ENCODE results near the gene SORBS2.
"Not testable (repeated sequence)": the region's sequence is repeated elsewhere in the genome, so short reads cannot be mapped to it uniquely, and the experiment has no call there.

The SORBS2 gene

DNA sequence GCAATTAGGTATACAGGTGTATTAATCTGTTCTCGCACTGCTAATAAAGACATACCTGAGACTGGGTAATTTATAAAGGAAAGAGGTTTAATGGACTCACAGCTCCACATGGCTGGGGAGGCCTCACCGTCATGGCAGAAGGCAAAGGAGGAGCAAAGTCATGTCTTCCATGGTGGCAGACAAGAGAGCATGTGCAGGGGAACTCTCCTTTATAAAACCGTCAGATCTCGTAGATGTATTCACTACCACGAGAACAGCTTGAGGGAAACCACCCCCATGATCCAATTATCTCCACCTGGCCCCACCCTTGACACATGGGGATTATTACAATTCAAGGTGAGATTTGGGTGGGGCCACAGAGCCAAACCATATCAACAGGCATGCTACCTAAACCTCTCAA is 97.5 kb downstream of the SORBS2 start:
- DNase-seq (ENCODE audit: low read depth), result not testable (repeated sequence)

DNA sequence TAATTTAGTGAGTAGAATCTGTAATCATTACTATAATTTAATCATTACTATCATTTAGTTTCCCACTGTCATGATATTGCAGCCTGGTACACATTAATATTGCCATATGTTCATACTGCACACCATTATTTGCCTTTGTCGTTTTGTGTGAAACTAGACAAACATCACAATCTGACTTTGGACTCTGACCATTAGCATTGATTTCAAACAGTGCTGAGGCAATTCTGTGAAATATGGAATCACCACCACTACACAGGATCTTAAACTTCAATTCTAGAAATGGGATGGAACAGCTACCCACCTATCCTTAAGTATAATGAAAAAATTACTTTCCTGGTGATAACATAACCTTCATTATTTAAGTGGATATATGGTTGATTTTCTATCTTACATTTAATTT is 98.3 kb downstream of the SORBS2 start:
- DNase-seq (ENCODE audit: low read depth), result no peak

DNA sequence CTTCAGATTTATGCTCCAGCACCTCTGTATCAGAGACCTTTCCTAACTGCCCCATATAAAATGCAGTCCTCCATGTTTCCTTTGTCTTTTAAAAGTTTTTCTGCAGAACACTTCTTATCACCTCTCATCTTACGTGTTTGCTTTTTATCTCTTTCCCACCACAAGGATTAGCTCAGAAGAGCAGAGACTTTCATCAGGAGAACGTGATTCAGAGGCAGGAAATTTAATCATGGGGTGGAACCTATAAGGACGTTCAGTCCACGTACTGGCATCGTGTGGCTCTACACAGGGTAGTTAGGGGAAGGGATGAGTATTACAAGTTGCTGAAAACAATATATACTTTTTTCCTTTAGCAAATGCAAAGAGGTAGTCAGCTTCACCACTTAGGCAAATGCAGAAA is 98.7 kb downstream of the SORBS2 start:
- no peak for DNase-seq (ENCODE audit: low read depth)

DNA sequence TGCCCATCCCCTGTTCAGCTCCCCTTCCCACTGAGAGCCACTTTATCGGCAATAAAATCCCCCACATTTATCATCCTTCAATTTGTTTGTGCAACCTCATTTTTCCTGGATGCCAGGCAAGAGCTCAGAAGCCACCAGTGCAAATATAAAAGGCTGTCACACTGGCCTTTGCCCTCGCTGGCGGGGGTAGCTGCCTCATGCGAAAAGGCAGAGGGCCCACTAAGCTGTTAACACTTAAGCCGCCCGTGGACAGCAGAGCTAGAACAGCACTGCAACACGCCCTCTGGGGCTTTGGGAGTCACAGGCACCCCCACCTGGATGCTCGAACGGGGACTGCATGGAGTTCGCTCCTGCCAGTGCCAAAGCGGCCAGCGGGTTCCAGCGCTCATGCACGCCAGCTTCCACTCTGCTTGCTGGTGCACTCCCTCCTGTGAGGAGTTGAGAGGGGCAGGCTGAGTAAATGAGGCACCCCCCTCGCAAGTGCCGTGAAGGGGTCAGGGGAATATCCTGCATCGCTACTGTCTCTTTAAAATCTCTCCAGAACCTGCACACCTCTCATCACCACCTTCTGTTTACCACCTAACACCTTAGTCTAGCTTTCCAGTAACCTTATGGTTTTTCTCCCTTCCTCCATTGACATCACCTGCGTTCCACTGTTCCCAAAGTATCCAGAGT is 99.5 kb downstream of the SORBS2 start:
- DNase-seq (ENCODE audit: low read depth), result no peak

DNA sequence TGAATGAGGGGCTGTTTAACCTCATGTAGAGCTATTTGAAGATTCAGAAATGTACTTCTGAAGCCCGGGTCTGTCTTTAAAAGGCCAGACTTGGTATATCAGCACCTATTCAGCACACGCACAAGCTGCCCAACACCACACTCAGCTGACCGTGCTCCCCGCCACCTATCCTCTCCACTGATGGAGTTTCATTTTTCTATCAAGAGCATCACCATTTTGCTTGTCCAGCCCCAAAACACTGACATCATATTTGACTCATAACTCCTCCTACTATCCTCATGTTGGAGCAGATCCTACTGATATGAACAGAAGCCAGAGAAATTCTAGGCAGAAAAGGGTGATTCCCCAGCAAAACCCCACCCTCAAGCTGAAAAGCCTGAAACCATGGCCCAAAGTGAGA is 100.3 kb downstream of the SORBS2 start:
- DNase-seq (ENCODE audit: low read depth), result no peak

DNA sequence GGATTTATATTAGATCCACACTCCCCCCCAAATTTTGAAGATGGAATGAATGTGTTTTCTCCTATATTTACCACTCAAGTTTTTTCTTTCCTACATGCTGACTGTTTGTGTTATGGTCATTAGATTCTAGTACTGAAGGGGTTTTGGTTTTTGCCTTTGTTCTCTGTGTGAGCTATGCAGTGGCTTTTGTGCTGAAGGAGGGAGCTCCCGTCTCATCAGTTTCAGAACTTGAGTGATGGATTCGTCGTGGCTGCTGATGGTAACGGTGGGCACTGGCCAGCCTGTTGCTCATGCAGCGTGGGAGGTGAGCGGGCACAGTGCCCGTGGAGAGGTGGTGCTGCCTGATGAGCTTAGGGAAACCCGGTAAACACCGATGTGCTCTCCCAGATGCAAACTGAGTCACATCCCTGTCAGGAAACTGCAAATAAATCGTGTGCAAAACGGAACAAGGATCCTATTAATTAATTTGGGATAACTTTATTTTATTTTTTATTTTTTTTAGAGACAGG is 101.5 kb downstream of the SORBS2 start:
- no peak for DNase-seq (ENCODE audit: low read depth)

DNA sequence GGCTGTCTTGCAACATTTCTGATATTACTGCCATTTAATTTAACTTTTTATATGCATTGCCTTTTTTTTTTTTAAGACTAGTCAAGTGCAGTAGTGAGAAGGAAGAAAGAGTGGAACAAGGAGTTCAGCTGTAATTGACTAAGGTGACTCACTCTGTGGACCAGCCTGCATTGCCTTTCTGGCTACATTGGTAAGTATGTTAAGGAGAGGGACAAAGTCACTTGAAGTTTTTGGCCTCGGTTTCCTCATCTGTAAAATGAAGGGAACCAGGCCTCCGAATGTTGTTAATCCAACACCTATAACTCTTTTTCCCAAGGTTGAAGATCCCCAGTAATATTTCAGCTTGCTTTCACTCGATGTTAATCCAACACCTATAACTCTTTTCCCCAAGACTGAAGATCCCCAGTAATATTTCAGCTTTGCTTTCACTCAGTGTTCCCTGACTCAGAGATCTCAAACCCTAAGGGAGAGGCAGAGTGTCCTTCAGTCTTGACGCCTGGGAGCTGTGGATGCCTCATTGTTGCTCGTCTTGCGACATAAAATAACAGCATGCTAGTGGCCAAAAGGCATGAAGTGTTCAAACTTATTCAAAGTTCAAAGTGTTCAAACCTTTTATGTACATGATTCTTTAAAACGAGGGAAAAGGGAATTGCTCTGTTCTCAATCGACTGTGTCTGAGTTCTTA is 102.0 kb downstream of the SORBS2 start:
- no peak for DNase-seq (ENCODE audit: low read depth)

DNA sequence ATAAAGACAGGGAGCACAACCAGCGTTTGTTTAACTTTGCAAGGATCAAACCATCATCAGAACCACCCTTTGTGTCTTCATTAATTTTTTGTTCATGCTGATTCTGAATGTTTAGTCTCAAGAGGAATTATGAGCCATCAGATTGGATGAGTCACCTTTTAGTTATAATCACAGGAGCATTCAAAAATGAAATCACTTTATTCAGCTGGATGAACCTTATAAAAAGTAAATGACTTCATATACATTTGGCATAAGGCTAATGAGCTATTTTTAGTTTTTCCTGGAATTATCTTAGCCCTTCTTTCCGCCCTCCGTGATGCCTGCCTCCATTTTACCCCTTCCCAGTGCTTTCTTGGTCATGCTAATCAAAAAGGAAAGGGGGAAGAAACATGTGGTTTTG is 103.6 kb downstream of the SORBS2 start:
- no peak for DNase-seq (ENCODE audit: low read depth)

DNA sequence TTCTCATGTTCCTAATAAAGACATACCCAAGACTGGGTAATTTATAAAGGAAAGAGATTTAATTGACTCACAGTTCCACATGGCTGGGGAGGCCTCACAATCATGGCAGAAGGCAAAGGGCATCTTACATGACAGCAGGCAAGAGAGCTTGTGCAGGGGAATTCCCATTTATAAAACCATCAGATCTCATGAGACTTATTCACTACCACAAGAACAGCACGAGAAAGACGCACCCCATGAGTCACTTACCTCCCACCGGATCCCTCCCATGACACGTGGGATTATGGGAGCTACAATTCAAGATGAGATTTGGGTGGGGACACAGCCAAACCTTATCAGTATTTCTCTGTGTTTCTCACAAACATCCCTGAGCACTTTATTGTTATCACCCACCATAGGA is 104.4 kb downstream of the SORBS2 start:
- not testable (repeated sequence) for DNase-seq (ENCODE audit: low read depth)

DNA sequence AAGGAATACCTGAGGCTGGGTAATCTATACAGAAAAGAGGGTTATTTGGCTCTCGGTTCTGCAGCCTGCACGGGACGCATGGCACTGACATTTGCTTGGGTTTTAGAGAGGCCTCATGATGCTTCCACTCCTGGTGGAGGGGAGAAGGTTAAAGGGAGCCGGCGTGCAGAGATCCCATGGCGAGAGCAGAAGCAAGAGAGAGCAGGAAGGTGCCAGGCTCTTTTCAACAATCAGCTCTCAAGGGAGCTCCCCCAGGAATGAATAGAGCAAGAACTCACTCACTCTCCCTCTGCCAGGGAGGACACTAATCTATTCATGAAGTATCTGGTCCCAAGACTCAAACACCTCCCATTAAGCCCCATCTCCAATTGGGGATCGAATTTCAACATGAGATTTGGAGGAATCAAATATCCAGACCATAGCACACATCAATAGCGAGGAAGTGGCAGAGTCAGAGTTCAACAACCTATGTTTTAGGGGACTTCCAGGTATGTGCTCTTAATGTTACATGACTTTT is 109.8 kb downstream of the SORBS2 start:
- no peak for DNase-seq (ENCODE audit: low read depth)

DNA sequence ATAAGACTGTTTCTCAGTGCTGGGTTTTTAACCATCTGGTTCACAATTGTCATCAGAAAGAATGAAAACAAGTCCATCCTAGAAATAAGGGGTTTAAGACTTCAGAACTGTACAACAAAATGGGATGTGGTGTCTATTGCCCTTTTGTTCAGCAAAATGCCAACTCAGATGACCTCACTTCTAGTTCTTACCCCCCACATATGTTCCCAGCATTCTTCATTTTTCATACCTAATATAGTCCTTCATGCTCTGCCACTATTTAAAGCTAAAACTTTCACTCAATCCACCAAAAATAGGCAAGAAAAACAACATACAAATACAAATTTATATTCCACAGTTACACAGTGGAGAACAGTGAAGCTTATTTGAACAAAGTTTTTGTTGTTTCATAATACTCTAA is 111.4 kb downstream of the SORBS2 start:
- DNase-seq (ENCODE audit: low read depth), result no peak

DNA sequence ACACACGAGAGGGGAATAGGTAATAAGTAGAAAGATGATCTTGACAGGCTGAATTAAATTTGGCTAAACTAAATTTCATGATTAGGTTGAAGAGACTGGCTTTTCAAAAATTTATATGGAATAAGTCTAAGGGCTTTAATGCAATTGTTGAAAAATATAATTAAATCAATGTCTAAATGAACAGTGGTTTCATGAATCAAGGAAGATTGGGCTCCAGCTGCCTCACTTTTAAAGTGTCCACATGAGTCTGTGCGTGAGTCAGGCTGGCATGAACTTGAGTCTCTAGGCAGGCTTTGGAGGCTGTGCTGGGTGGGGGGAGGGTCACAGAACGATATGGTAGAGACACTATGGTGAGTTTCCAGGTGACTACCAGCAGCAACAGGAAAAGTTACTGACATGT is 111.9 kb downstream of the SORBS2 start:
- no peak for DNase-seq (ENCODE audit: low read depth)

DNA sequence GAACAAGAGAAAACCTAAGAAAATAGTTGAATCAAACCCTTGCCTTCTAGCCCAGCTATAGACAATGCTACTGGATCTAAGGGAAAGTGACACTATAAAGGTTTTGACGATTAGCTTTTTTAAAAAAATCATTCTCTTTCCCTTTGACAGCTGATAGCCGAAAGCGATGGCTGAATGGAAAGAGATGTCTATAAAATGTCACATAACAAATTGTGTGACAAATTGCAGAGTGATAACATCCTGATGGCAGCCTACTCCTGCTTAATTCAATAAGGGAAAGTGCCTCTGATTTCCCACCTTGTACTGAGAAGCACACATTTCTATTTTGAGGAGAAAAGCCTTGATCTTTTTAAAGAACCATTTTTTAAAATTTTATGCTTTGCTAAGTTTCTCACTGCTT is 114.5 kb downstream of the SORBS2 start:
- no peak for DNase-seq (ENCODE audit: low read depth)

DNA sequence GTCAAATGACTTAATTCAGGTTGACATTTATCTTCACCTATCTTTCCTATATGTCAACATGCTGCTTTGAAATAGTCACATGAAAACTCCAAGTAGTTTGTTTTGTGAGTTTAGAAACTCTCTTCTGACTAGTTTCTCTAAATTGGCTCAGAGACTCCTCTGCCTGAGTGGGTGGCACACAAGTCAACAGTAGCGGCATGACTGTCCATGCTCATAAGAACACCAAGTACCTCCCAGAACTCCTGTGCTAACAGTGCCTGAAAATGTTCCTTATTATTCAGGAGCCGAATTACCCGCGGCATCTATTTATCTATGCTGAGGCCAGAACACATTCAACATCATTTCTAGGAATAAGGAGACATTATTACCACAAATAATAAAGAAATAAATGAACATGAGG is 116.3 kb downstream of the SORBS2 start:
- no peak for DNase-seq (ENCODE audit: low read depth)

DNA sequence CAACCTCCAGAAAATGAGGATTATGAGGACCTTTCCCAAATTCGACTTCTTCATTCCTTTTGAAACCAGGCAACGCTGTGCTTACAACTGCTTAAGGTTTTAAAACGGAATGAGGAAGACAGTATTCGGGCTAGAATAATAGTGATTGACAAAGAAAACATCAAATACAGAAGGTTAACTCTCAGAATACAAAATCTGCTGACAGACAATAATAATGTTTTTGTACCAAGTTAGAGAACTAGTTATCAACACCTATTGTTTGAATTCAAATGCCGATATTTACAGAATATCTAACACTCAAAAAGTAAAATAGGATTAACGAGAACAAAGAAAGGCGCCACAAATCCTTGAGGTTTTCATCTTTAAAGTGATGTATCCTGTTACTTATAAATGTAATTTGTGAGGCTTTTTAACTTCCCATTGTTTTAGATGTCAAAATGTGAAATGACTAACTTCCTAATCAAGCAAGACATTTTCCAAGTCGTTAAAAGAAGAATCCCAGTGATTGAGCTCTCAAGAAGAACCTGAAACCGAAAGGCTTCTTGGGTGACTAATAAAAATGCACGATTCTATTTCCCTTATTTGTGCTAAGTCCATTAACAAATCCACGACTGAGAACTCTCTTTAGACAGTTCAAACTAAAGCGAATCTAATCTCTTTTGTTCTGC is 118.3 kb downstream of the SORBS2 start:
- no peak for DNase-seq (ENCODE audit: low read depth)

DNA sequence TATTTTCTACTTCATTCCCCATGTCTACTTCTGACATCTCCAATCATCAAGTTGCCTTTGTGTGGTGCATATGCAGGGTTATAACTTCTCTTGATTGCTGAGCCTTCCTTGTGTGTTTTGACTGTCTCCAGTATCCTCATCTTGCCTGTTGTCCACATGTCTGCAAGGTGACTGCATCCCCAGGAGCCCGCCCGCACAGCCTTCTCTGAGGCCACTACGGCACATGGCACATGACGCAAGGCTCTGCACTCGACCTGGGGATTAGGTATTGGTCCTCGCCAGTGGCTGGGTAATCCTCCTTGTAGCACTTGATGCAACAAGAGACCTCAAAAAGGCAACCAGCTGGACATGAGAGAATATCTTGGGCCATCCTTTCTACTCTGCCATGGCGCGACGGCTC is 122.6 kb downstream of the SORBS2 start:
- no peak for DNase-seq (ENCODE audit: low read depth)

DNA sequence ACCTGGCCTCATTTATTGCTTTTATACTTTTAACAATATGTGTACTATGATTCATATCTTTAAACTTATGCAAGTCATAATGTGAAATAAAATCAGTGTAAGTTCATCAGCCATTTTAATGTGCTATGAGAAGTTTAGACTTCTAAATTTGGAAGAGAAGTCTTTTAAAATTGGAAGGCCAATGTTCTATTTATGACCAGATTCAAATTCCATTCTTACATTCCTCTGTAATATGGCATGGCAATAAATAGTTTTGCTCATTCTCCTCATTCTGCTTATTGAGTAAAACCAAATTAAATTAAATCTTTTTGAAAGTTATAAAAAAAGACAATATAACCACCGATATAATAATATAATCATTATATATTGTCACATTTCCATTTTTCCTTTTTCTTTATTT is 126.2 kb downstream of the SORBS2 start:
- DNase-seq (ENCODE audit: low read depth), result no peak

DNA sequence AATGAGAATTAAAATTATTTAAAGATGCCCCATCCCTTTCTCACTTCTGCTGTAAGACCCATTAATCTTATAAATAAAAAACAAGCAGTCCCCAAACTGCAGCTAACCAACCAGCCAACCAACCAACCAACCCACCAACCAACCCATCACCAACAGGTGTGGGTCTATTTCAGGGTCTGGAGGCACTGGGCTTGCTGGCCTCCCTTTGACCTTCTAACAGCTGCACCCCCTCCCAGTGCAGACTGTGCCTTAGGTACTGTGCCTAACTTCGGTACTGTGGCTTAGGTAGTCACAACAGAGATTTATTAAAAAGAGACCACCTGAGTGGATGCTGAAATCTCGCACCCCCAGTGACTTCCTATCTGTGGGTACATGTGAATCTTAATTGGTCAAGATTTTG is 128.1 kb downstream of the SORBS2 start:
- DNase-seq (ENCODE audit: low read depth), result no peak

DNA sequence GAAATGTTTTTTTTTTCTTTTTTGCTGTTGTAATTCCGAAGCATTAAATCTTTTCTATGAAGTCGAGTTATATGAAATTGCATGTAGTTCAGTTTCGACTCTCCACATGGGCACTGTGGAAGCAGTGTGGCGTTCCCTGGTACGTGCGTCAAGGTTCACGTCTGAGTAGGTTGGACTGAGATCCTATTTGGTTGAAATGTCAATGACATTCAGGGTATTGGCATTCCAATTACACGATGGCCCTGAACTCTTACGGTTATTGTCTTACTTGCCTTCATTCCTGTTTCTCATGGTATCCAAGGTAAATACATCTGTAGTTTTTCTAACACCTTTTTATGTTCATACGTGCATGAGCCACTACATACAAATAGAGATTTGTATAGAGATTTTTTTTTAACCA is 128.8 kb downstream of the SORBS2 start:
- no peak for DNase-seq (ENCODE audit: low read depth)

DNA sequence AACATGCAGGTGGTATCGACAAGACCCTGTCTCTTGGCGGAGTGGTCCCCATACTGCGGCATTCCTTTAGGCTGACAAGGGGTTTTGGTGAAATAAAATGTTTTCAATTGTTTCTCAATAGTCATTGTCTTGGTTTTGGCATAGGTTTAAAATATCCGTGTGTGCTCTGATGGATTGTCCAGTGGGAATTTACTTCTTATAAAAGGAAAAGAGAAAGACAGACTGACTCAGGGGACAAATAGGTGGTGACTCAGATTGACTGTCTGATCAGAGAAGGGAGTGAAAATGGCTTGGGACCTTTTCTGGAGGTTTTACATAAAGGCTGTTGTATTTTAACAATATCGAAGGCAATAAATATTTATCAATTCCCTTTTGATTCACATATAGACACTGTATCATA is 129.8 kb downstream of the SORBS2 start:
- DNase-seq (ENCODE audit: low read depth), result no peak

DNA sequence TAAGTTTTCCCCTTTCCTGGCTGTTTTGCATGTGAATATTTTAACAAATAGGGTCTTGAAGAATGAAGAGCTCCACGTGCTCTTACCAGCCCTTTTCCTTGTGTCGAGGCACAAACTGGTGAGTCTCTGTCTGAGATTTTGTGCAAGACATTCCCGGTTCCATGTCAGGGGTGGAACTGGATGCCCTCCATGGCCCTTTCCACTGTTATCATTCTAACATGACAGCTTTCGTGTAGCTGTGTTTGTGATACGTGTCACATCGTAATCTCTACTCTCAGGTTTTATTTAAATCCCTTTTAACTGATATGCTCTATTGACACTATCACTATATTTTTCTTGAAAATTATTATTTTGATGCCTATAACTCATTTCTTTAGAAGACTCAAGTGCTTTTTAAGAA is 130.4 kb downstream of the SORBS2 start:
- no peak for DNase-seq (ENCODE audit: low read depth)

DNA sequence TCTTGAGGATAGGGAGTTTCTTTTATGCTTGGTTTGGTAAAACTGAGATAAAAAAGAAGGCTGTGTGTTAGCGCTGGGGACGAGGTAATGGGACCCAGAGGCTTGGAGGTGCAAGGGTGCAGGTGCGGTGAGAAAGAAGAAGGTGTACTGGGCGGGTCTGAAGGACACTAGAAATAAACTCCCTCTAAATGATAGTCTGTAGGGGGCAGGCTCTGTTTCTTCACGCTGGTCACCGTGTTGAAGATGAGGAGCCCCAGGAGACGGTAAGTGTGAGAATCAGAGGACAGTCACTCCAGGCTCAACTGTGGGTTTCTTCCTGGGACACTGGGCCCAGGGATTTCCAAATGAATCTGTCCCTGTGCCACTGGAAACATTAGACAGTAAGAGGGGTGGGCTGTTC is 131.4 kb downstream of the SORBS2 start:
- DNase-seq (ENCODE audit: low read depth), result no peak

DNA sequence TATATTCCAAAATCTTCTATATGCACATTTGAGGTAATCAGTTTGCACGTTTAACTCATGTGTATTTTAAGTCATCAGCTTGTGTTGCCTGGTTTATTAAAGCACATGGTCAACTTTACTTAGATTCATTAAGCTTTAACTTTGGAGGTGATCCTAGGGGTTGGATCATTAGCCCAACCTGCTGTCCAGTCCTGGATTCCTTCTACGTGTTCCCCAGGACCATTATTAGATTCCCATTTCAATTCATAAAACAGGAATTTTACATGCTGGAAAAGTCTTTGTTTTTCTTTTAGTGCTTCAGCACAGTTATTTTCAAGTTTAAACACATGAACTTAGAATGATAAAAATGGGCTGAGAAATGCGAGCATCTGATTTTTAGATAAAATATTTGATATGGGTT is 132.5 kb downstream of the SORBS2 start:
- no peak for DNase-seq (ENCODE audit: low read depth)
